ENCODE data around the gene RNF223. TPM values are rescaled to one million over a fixed set of nuclear protein-coding genes. Genes with fewer than 3 reads are reported as not detected.

Gene RNF223
- total and polyA plus RNA-seq, 2 of the 13 experiments (the other 11 are each of a cell fraction or from before 2014, with no cell fraction given) = 0.03 TPM; not detected in 1

DNA sequence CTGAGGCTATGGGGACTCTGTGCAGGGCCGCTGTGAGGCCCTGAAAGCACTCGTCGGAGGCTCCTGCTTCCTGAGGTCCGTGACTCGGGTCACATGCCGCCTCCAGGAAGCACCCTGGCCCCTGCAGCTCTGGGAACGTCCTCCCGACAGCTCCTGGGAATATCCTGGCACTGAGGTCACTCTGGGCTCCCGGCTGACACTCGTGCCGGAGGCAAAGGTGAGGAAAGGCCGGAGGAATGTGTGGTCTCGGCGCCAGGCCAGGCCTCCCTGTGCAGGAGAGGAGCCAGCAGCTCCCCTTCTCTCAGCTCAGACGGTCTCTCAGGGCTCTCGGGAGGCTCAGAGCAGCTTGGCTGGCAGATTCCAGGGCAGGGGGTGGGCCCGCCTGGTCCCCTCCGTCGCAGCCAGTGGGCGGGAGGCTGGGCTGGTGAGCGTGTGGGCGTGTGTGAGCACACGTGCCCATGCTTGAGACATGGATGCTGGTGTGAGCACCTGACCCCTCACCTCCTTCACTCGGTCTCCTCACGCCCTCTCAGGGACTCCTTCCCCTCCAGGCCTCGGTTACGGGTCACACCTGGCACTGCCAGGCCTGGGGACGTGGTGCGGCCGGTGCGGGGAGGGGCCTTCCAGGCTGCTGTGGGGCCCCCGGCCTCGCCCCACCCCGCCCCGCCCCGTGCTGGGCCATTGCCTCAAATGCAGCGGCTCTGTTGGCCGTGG, 5.5 kb upstream of the RNF223 start (continued):
- TF ChIP-seq SYNCRIP (IDR thresholded peaks at IDR 0.05; ENCODE audit: insufficient read depth, low read depth, low read length) = no peak
- TF ChIP-seq MAX (IDR thresholded peaks at IDR 0.05) = peak; percentile 74
- TF ChIP-seq ZNF614 (CRISPR knock-in tag; IDR thresholded peaks at IDR 0.05; ENCODE audit: borderline replicate concordance) = peak; percentile 60; the same call in 1 of the 2 replicates
- TF ChIP-seq TSC22D2 (CRISPR knock-in tag; IDR thresholded peaks at IDR 0.05; ENCODE audit: borderline replicate concordance) = no peak
- no peak for TF ChIP-seq SIN3A (IDR thresholded peaks at IDR 0.05; ENCODE audit: borderline replicate concordance, low read depth, low read length)
- TF ChIP-seq ADNP (CRISPR knock-in tag; IDR thresholded peaks at IDR 0.05) = no peak
- no peak for TF ChIP-seq TOE1 (CRISPR knock-in tag; IDR thresholded peaks at IDR 0.05)
- TF ChIP-seq SOX13 (IDR thresholded peaks at IDR 0.05) = no peak
- TF ChIP-seq SOX13 (CRISPR knock-in tag; conservative IDR thresholded peaks at IDR 0.05 in 1 of 2, IDR thresholded peaks at IDR 0.05 in 1 of 2) = peak in 1 of 2 experiments; percentile 15; a peak in 1 of 4 replicates
- no peak for TF ChIP-seq ZNF562 (CRISPR knock-in tag; IDR thresholded peaks at IDR 0.05; ENCODE audit: borderline replicate concordance)
- no peak for TF ChIP-seq NAIF1 (CRISPR knock-in tag; IDR thresholded peaks at IDR 0.05; ENCODE audit: borderline replicate concordance)
- peak; percentile 25 for TF ChIP-seq SKI (IDR thresholded peaks at IDR 0.05; ENCODE audit: partially characterized antibody)
- TF ChIP-seq ZNF674 (CRISPR knock-in tag; IDR thresholded peaks at IDR 0.05; ENCODE audit: low read depth) = no peak
- no peak for TF ChIP-seq HCFC1 (IDR thresholded peaks at IDR 0.05; ENCODE audit: low read depth, low read length)
- TF ChIP-seq EZH2 (conservative IDR thresholded peaks at IDR 0.05; ENCODE audit: low read depth, low read length) = no peak
- no peak for TF ChIP-seq GATAD2A (CRISPR knock-in tag; IDR thresholded peaks at IDR 0.05)
- TF ChIP-seq, protein P1, sequence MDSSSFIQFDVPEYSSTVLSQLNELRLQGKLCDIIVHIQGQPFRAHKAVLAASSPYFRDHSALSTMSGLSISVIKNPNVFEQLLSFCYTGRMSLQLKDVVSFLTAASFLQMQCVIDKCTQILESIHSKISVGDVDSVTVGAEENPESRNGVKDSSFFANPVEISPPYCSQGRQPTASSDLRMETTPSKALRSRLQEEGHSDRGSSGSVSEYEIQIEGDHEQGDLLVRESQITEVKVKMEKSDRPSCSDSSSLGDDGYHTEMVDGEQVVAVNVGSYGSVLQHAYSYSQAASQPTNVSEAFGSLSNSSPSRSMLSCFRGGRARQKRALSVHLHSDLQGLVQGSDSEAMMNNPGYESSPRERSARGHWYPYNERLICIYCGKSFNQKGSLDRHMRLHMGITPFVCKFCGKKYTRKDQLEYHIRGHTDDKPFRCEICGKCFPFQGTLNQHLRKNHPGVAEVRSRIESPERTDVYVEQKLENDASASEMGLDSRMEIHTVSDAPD (CRISPR knock-in tag; IDR thresholded peaks at IDR 0.05) = no peak
- TF ChIP-seq, protein P2, sequence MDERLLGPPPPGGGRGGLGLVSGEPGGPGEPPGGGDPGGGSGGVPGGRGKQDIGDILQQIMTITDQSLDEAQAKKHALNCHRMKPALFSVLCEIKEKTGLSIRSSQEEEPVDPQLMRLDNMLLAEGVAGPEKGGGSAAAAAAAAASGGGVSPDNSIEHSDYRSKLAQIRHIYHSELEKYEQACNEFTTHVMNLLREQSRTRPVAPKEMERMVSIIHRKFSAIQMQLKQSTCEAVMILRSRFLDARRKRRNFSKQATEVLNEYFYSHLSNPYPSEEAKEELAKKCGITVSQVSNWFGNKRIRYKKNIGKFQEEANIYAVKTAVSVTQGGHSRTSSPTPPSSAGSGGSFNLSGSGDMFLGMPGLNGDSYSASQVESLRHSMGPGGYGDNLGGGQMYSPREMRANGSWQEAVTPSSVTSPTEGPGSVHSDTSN (CRISPR knock-in tag; IDR thresholded peaks at IDR 0.05) = no peak
- TF ChIP-seq ZNF761 (CRISPR knock-in tag; conservative IDR thresholded peaks at IDR 0.05) = 0 out of 2 replicates have a peak, but pooled peaks have one; percentile 52
- no peak for TF ChIP-seq ONECUT2 (CRISPR knock-in tag; IDR thresholded peaks at IDR 0.05)
- 0 out of 2 replicates have a peak, but pooled peaks have one; percentile 31 for TF ChIP-seq ZNF709 (CRISPR knock-in tag; IDR thresholded peaks at IDR 0.05)
- TF ChIP-seq PHF5A (CRISPR knock-in tag; IDR thresholded peaks at IDR 0.05; ENCODE audit: low read depth, unreplicated experiment) = no peak
- TF ChIP-seq ZNF569 (CRISPR knock-in tag; IDR thresholded peaks at IDR 0.05; ENCODE audit: borderline replicate concordance) = no peak
- TF ChIP-seq RBAK (CRISPR knock-in tag; IDR thresholded peaks at IDR 0.05) = no peak
- TF ChIP-seq, protein P3, sequence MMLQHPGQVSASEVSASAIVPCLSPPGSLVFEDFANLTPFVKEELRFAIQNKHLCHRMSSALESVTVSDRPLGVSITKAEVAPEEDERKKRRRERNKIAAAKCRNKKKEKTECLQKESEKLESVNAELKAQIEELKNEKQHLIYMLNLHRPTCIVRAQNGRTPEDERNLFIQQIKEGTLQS (CRISPR knock-in tag; IDR thresholded peaks at IDR 0.05) = 0 out of 2 replicates have a peak, but pooled peaks have one; percentile 51
- peak; percentile 30; the same call in 1 of the 2 replicates for TF ChIP-seq TBX3 (IDR thresholded peaks at IDR 0.05; ENCODE audit: borderline replicate concordance)
- no peak for TF ChIP-seq ZNF775 (CRISPR knock-in tag; IDR thresholded peaks at IDR 0.05; ENCODE audit: borderline replicate concordance)
- TF ChIP-seq FOXA1 (IDR thresholded peaks at IDR 0.05) = no peak
- no peak for TF ChIP-seq FOXA1 (CRISPR knock-in tag; IDR thresholded peaks at IDR 0.05)
- peak; percentile 59; the same call in 1 of the 2 replicates for TF ChIP-seq ZNF333 (CRISPR knock-in tag; IDR thresholded peaks at IDR 0.05; ENCODE audit: borderline replicate concordance)

Measured in HepG2 (cell line).